CD4-positive, alpha-beta memory T cell (primary cell): ENCODE data around the gene ST7. TPM values are rescaled to one million over a fixed set of nuclear protein-coding genes. Genes with fewer than 3 reads are reported as not detected.
"Not testable (repeated sequence)": the region's sequence is repeated elsewhere in the genome, so short reads cannot be mapped to it uniquely, and the experiment has no call there.

ENCODE experiments used
- CTCF ChIA-PET: fragments of 350-600 bp; sonication (Branson Sonifier 250); formaldehyde crosslinking; loops from one replicate; lab custom pipeline; 2021; ENCODE audit warnings: inconsistent platforms; ENCODE audit not compliant: partially characterized antibody; lab: Charles Lee
- POLR2A ChIA-PET: fragments of 350-600 bp; sonication (Branson Sonifier 250); formaldehyde crosslinking; loops from one replicate; lab custom pipeline; 2021; ENCODE audit not compliant: partially characterized antibody; lab: Charles Lee
- DNase-seq, 5 donors: peaks; one replicate each; pipeline versions ENCODE4 v3.0.0 to v3.0.0-alpha.2; 2020 to 2022; ENCODE audit warnings: mixed read lengths in 1 of 5
- H3K27ac ChIP-seq: one replicate; pipeline ENCODE4 v1.7.0; 2013; ENCODE audit warnings: low read depth, low read length
- H3K27me3 ChIP-seq: 2 replicates; pipeline ENCODE4 v1.7.0; 2013; ENCODE audit warnings: mild to moderate bottlenecking, low read length, moderate library complexity; ENCODE audit not compliant: insufficient read depth
- H3K36me3 ChIP-seq: 2 replicates; pipeline ENCODE4 v1.7.0; 2013; ENCODE audit warnings: mild to moderate bottlenecking, low read length, moderate library complexity; ENCODE audit not compliant: insufficient read depth
- H3K4me1 ChIP-seq: 2 replicates; pipeline ENCODE4 v1.7.0; 2013; ENCODE audit warnings: mild to moderate bottlenecking, low read length, moderate library complexity; ENCODE audit not compliant: insufficient read depth
- H3K4me3 ChIP-seq, 2 donors: one replicate each; pipeline ENCODE4 v1.7.0; 2013; ENCODE audit warnings: low read length in 2 of 2, mild to moderate bottlenecking in 1 of 2
- H3K9me3 ChIP-seq, 2 donors: one replicate each; pipeline ENCODE4 v1.7.0; 2013; ENCODE audit warnings: low read length in 2 of 2, control low read depth in 1 of 2; ENCODE audit not compliant: control insufficient read depth in 1 of 2
- H3K27ac Mint-ChIP-seq, 7 donors: one replicate each; pipeline ENCODE4 v1.8.0; 2020 to 2021; ENCODE audit warnings: mixed read lengths in 7 of 7, mild to moderate bottlenecking in 6 of 7, inconsistent platforms in 3 of 7, moderate library complexity in 3 of 7
- H3K27me3 Mint-ChIP-seq, 2 donors: one replicate each; pipeline ENCODE4 v1.8.0; 2020 to 2021; ENCODE audit warnings: mixed read lengths in 2 of 2
- H3K36me3 Mint-ChIP-seq, 2 donors: one replicate each; pipeline ENCODE4 v1.8.0; 2020 to 2021; ENCODE audit warnings: mixed read lengths in 2 of 2, inconsistent platforms in 1 of 2, mild to moderate bottlenecking in 1 of 2
- H3K4me1 Mint-ChIP-seq, 4 donors: one replicate each; pipeline ENCODE4 v1.8.0; 2020 to 2021; ENCODE audit warnings: mixed read lengths in 4 of 4, mild to moderate bottlenecking in 1 of 4
- H3K4me3 Mint-ChIP-seq, 8 donors: one replicate each; pipeline ENCODE4 v1.8.0; 2020 to 2021; ENCODE audit warnings: mixed read lengths in 8 of 8, mild to moderate bottlenecking in 7 of 8, moderate library complexity in 6 of 8, inconsistent platforms in 3 of 8
- H3K9me3 Mint-ChIP-seq, 8 donors: one replicate each; pipeline ENCODE4 v1.8.0; 2020 to 2021; ENCODE audit warnings: mixed read lengths in 8 of 8, mild to moderate bottlenecking in 5 of 8, inconsistent platforms in 3 of 8, moderate library complexity in 1 of 8
- intact Hi-C: fragments of 100-400 bp; cut with micrococcal nuclease; formaldehyde crosslinking; loops from one replicate; pipeline ENCODE4 v1.15.1; 2023
- polyA plus RNA-seq, 2 donors: library from polyadenylated mRNA; unstranded; fragments of 300-500 nt; fragmentation: Illumina TruSeq; gene quantifications; one replicate each; pipeline ENCODE4 v1.2.3, GENCODE V29; 2021
- total RNA-seq, 2 experiments: library from RNA; stranded (reverse); gene quantifications; one replicate each; pipeline ENCODE4 v1.2.3, GENCODE V29; 2021

The ST7 gene
- total and polyA plus RNA-seq, 4 experiments from 2014 or later, result 3.8 to 6.6 (median 4.0) TPM

DNA sequence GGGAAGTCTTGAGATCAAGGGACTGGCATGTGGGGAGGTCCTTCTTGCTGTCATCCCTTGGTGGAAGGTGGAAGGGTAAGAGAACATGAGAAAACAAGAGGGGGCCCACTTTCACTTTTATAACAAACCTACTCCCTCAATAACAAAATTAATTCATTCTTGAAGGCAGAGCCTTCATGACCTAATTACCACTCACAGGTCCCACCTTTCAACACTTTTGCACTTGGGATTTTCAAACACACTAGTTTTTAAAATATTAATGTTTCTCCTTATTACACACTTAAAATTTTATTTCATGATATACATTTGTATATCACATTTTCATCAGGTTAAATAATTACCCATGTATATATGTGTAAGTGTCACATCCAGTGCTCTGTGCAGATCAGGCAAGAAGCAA lies 2.0 kb downstream of the ST7 start:
- Mint-ChIP-seq H3K4me1 (peaks cover 15 to 32% (median 24%) of the 10 kb centered on the region in 4 donors), H3K27me3 (no peaks in the 10 kb centered on the region), H3K27ac (peak overlapping the region; percentile 14 to 82 (median 57)), H3K36me3 (peaks cover 0 to 4% of the 10 kb centered on the region in 2 donors), H3K4me3 (peak overlapping the region; percentile 11 to 98 (median 96)), H3K9me3 (no peaks in the 10 kb centered on the region)
- no peak for DNase-seq
- CTCF ChIA-PET, result no interaction called here
- Histone ChIP-seq H3K9me3 (no peaks in the 10 kb centered on the region), H3K4me1 (peaks cover 26% of the 10 kb centered on the region), H3K27ac (no peak overlapping the region), H3K36me3 (no peaks in the 10 kb centered on the region), H3K4me3 (no peak overlapping the region), H3K27me3 (no peaks in the 10 kb centered on the region)
- POLR2A ChIA-PET, result no interaction called here
- intact Hi-C loops, result no loop called here

DNA sequence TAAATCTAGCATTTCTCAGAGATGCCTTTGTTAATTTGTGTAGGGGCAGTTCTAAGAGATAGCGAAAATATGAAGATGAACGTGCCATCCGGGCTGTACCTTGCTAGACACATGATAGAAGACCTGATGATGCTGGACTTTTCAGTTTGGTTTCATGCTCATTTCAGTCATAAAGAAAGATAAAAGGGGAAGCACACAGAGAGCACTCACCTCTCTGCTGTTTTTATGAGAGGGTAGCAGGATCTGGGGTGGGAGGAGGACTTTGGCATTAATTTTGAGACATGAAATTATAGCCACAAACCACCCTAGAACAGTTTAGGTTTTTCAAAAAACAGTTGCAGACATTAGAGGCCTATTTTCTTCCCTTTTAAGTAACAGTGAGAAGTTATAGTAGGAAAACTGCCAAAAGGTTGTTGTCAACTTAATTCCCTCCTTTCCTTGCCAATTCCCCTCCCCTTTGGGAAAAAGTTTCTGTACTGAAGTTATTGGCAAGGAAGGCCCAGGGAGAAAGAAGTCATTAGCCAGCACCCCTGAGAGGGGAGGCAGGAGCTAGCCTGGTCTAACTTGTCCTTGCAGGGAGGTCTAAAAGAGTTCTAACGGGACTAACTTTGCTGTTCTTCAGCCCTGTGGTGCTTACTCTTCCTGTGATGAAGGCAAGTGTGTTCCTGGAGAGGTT lies 2.6 kb downstream of the ST7 start:
- H3K4me1 ChIP-seq, result peaks cover 26% of the 10 kb centered on the region
- intact Hi-C loops, result no loop called here
- no peak for DNase-seq
- ChIA-PET CTCF (interaction anchor here (1.2 to 1.5 kb wide), 2 partner anchors 26 to 29 kb away, joined by 6 read pairs; no protein-coding TSS in a partner anchor), POLR2A (no interaction called here)
- peaks cover 17 to 36% (median 25%) of the 10 kb centered on the region in 4 donors for H3K4me1 Mint-ChIP-seq
- H3K9me3 ChIP-seq, result no peaks in the 10 kb centered on the region
- no peak overlapping the region for H3K27ac ChIP-seq
- peaks cover 0 to 4% of the 10 kb centered on the region in 2 donors for H3K36me3 Mint-ChIP-seq
- H3K4me3 ChIP-seq, result no peak overlapping the region
- H3K36me3 ChIP-seq, result no peaks in the 10 kb centered on the region
- no peaks in the 10 kb centered on the region for H3K27me3 Mint-ChIP-seq
- peak overlapping the region; percentile 14 to 89 (median 67) for H3K27ac Mint-ChIP-seq
- peak overlapping the region in 5 of 8 donors; percentile 1 to 98 (median 96) for H3K4me3 Mint-ChIP-seq
- H3K9me3 Mint-ChIP-seq, result peaks cover 0 to 2% (median 0%) of the 10 kb centered on the region in 8 donors
- no peaks in the 10 kb centered on the region for H3K27me3 ChIP-seq

DNA sequence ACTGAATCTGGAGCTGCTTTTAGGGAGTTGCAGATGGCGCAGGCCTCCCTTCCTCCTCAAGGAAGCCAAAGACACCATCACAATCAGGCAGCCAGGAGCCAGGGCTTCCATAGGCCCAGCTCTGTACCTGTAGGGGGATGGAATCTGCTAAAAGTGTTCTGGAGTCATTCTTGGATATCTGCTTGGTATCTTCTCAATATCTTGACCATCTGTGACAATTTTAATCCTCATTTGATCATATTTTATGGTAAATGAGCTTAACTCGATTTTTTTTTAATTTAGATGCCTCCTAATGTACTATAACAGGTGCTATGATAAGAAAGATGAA lies 3.1 kb downstream of the ST7 start:
- Mint-ChIP-seq H3K27ac (peak overlapping the region in 3 of 7 donors; percentile 15 to 67 (median 67)), H3K36me3 (peaks cover 0 to 4% of the 10 kb centered on the region in 2 donors), H3K27me3 (no peaks in the 10 kb centered on the region), H3K4me3 (peak overlapping the region in 1 of 8 donors; percentile 98), H3K9me3 (peaks cover 0 to 2% (median 0%) of the 10 kb centered on the region in 8 donors), H3K4me1 (peaks cover 17 to 39% (median 26%) of the 10 kb centered on the region in 4 donors)
- ChIA-PET CTCF (interaction anchor here (0.7 to 1.5 kb wide), 3 partner anchors 26 to 30 kb away, joined by 3 to 6 read pairs (median 6); no protein-coding TSS in a partner anchor), POLR2A (no interaction called here)
- intact Hi-C loops, result no loop called here
- peaks cover 26% of the 10 kb centered on the region for H3K4me1 ChIP-seq
- H3K36me3 ChIP-seq, result no peaks in the 10 kb centered on the region
- H3K4me3 ChIP-seq, result no peak overlapping the region
- H3K9me3 ChIP-seq, result no peaks in the 10 kb centered on the region
- H3K27me3 ChIP-seq, result no peaks in the 10 kb centered on the region
- no peak for DNase-seq
- no peak overlapping the region for H3K27ac ChIP-seq

DNA sequence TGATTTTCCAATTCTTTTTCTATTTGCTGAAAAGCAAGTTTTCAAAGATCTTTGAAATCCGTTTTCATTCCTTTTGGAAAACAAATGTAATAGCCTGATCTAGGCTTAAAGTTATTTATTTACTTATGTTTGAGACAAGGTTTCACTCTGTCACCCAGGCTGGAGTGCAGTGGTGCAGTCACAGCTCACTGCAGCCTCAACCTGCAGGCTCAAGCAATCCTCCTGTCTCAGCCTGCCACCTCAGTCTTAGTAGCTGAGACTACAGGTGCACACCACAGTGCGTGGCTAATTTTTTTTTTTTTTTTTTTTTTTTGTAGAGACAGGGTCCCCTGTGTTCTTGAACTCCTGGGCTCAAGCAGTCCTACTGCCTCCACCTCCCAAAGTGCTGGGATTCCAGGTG lies 4.6 kb downstream of the ST7 start:
- DNase-seq, result no peak
- no peak overlapping the region for H3K4me3 ChIP-seq
- Mint-ChIP-seq H3K36me3 (peaks cover 0 to 4% of the 10 kb centered on the region in 2 donors), H3K4me3 (no peak overlapping the region), H3K27me3 (no peaks in the 10 kb centered on the region), H3K4me1 (peaks cover 25 to 47% (median 31%) of the 10 kb centered on the region in 4 donors), H3K9me3 (peaks cover 0 to 2% (median 0%) of the 10 kb centered on the region in 8 donors), H3K27ac (no peak overlapping the region)
- H3K27ac ChIP-seq, result no peak overlapping the region
- no peaks in the 10 kb centered on the region for H3K36me3 ChIP-seq
- ChIA-PET CTCF (interaction anchor here (0.7 to 1.5 kb wide), 3 partner anchors 25 to 170 kb away, joined by 3 to 4 read pairs (median 3); no protein-coding TSS in a partner anchor), POLR2A (no interaction called here)
- H3K27me3 ChIP-seq, result no peaks in the 10 kb centered on the region
- peaks cover 20% of the 10 kb centered on the region for H3K4me1 ChIP-seq
- no peaks in the 10 kb centered on the region for H3K9me3 ChIP-seq
- intact Hi-C loops, result no loop called here

DNA sequence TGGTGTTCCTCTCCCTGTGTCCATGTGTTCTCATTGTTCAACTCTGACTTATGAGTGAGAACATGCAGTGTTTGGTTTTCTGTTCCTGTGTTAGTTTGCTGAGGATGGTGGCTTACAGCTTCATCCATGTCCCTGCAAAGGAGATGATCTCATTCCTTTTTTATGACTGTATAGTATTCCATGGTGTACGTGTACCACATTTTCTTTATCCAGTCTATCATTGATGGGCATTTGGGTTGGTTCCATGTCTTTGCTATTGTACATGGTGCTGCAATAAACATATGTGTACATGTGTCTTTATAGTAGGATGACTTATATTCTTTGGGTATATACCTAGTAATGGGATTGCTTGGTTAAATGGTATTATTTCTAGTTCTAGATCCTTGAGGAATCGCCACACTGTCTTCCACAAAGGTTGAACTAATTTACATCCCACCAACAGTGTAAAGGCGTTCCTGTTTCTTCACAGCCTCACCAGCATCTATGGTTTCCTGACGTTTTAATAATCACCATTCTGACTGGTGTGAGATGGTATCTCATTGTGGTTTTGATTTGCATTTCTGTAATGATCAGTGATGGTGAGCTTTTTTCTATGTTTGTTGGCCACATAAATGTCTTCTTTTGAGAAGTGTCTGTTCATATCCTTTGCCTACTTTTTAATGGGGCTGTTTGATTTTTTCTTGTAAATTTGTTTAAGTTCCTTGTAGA lies 8.8 kb downstream of the ST7 start:
- H3K4me1 ChIP-seq, H3K27ac Mint-ChIP-seq, H3K36me3 ChIP-seq, H3K4me3 Mint-ChIP-seq, H3K9me3 ChIP-seq, H3K9me3 Mint-ChIP-seq, H3K36me3 Mint-ChIP-seq, intact Hi-C loops, POLR2A ChIA-PET, H3K4me3 ChIP-seq, H3K27me3 Mint-ChIP-seq, H3K27me3 ChIP-seq, H3K27ac ChIP-seq: not testable (repeated sequence)
- peak in 3 of 5 donors; percentile 18 to 30 (median 21) for DNase-seq
- CTCF ChIA-PET, result interaction anchor here (0.6 kb wide), 1 partner anchor 97 kb away, joined by 4 read pairs; no protein-coding TSS in a partner anchor
- peaks cover 9 to 22% (median 11%) of the 10 kb centered on the region in 4 donors for H3K4me1 Mint-ChIP-seq

DNA sequence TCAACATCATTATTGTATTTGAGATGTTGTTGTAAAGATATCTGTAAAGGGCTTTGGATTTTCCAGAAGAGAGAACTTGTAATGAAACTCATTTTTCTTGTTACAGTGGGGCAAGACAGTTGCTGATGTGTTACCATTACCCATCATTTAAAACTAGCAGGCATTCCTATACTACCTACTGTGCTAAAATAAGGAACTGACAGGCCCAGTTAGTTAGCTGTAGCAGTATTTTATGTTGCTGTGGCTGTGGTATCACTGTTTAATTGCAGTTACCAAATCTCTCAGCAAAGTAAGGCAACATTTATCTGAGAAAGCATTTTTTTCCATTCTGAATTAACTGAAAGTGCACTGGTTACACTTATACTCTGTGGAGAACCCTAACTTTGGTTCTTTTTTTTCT lies 9.9 kb downstream of the ST7 start:
- Mint-ChIP-seq H3K9me3 (peaks cover 0 to 2% (median 0%) of the 10 kb centered on the region in 8 donors), H3K4me1 (peaks cover 9 to 22% (median 11%) of the 10 kb centered on the region in 4 donors), H3K4me3 (no peak overlapping the region), H3K27ac (no peak overlapping the region), H3K36me3 (no peaks in the 10 kb centered on the region), H3K27me3 (peaks cover 0 to under 1% of the 10 kb centered on the region in 2 donors)
- ChIA-PET POLR2A (no interaction called here), CTCF (no interaction called here)
- intact Hi-C loops, result no loop called here
- DNase-seq, result no peak
- no peaks in the 10 kb centered on the region for H3K36me3 ChIP-seq
- no peak overlapping the region for H3K4me3 ChIP-seq
- no peaks in the 10 kb centered on the region for H3K9me3 ChIP-seq
- H3K4me1 ChIP-seq, result no peaks in the 10 kb centered on the region
- H3K27ac ChIP-seq, result no peak overlapping the region
- no peaks in the 10 kb centered on the region for H3K27me3 ChIP-seq

DNA sequence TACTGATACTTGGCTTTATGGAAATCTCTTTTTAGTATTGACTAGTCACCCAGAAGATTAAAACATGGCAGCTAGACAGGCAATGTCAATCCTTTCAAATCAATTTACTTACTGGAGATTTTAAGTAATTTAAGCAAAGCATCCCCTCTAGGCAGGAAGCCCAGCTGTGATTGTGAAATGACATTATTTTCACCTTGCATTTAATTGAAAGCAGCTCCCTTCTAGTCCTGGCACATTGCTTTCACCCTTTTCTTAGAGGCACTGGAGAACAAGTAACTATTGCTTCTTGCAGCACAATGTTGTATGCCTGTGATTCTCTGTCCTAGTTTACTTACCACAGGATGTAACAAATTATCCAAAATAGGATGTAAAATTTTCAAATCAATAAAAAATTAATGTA lies 13.3 kb downstream of the ST7 start:
- Mint-ChIP-seq H3K4me3 (no peak overlapping the region), H3K27ac (no peak overlapping the region), H3K9me3 (no peaks in the 10 kb centered on the region), H3K4me1 (peaks cover 8 to 15% (median 9%) of the 10 kb centered on the region in 4 donors), H3K27me3 (peaks cover 0 to 1% of the 10 kb centered on the region in 2 donors), H3K36me3 (no peaks in the 10 kb centered on the region)
- Histone ChIP-seq H3K27ac (no peak overlapping the region), H3K4me3 (no peak overlapping the region), H3K9me3 (no peaks in the 10 kb centered on the region), H3K4me1 (no peaks in the 10 kb centered on the region), H3K27me3 (no peaks in the 10 kb centered on the region), H3K36me3 (no peaks in the 10 kb centered on the region)
- DNase-seq, result no peak
- intact Hi-C loops, result no loop called here
- POLR2A ChIA-PET, result no interaction called here
- CTCF ChIA-PET, result no interaction called here
